H1 (cell line): ENCODE data around the gene CPT2. TPM values are rescaled to one million over a fixed set of nuclear protein-coding genes. Genes with fewer than 3 reads are reported as not detected.

ENCODE experiments used
- CBX5 ChIP-seq: fragments of 300-800, 300-1000 bp; sonication (generic); IDR thresholded peaks from 2 replicates; pipeline ENCODE4 v1.7.1; 2016; ENCODE audit warnings: antibody characterized with exemption, low read length, low read depth
- CHD7 ChIP-seq: fragments of 300-600 bp; sonication (generic); IDR thresholded peaks from 2 replicates; pipeline ENCODE4 v1.7.1; 2012; ENCODE audit warnings: low read length, moderate library complexity, mild to moderate bottlenecking, inconsistent platforms; ENCODE audit not compliant: insufficient replicate concordance
- KDM4A ChIP-seq: IDR thresholded peaks from one replicate; pipeline ENCODE4 v1.7.1; 2012; ENCODE audit warnings: low read depth, mild to moderate bottlenecking, moderate library complexity, low read length, inconsistent platforms; ENCODE audit not compliant: severe bottlenecking
- MAFK ChIP-seq: IDR thresholded peaks from 2 replicates; pipeline ENCODE4 v1.6.1; 2012; ENCODE audit warnings: low read depth, mild to moderate bottlenecking, improper control_type of control experiment, low read length
- RBBP5 ChIP-seq: IDR thresholded peaks from 2 replicates; pipeline ENCODE4 v1.7.1; 2012; ENCODE audit warnings: low read depth, mild to moderate bottlenecking, inconsistent platforms, low read length, moderate library complexity, borderline replicate concordance
- SIRT6 ChIP-seq: IDR thresholded peaks from one replicate; pipeline ENCODE4 v1.7.1; 2012; ENCODE audit warnings: low read length, inconsistent platforms
- TBP ChIP-seq: IDR thresholded peaks from 2 replicates; pipeline ENCODE4 v1.6.1; 2011; ENCODE audit warnings: low read depth, low read length, improper control_type of control experiment
- TEAD4 ChIP-seq: IDR thresholded peaks from 2 replicates; pipeline ENCODE4 v1.6.1; 2012; ENCODE audit warnings: low read depth, low read length, inconsistent platforms, mixed read lengths
- ZNF274 ChIP-seq: IDR thresholded peaks from 2 replicates; pipeline ENCODE4 v1.7.0; 2012; ENCODE audit warnings: low read length, borderline replicate concordance; ENCODE audit errors: extremely low read depth
- polyA plus RNA-seq, 7 experiments: library from polyadenylated mRNA; depleted of rRNA in 3 of 7; stranded (reverse) in 5 of 7; unstranded in 2 of 7; fragments of >200 nt in 5 of 7; fragments of 200-250 nt in 2 of 7; gene quantifications; 1 replicate in 5 of 7; 2 replicates in 1 of 7; 4 replicates in 1 of 7; pipeline versions ENCODE4 v1.2.1 to v1.2.3, GENCODE V29; 2011 to 2013; ENCODE audit warnings: missing spikeins in 2 of 7, mixed read lengths in 2 of 7
- total RNA-seq: library from RNA; stranded (reverse); fragmentation: NEBNext Ultra II Directional; extraction: Animal tissue kit (Norgen Biotek cat#: 25700); gene quantifications from 2 replicates; pipeline ENCODE4 v1.2.1, GENCODE V29; 2021

Gene CPT2
- total and polyA plus RNA-seq, 2 of the 8 experiments (the other 6 are each of a cell fraction or from before 2014, with no cell fraction given), result 23.9 to 25.5 TPM

- TF ChIP-seq CHD7, result no peak
- no peak for TF ChIP-seq KDM4A
- no peak for TF ChIP-seq ZNF274
- TF ChIP-seq CBX5, result no peak
- no peak for TF ChIP-seq MAFK
- TF ChIP-seq TEAD4, result no peak
- TF ChIP-seq RBBP5, result no peak
- TF ChIP-seq SIRT6, result no peak
- no peak for TF ChIP-seq TBP
Measured at GRCh38 chr1:53153752-53154151, 42.9 kb upstream of the CPT2 start (continued).
